A549 (cell line): ENCODE measurements around the gene PTBP2. TPM values are rescaled to one million over a fixed set of nuclear protein-coding genes. Genes with fewer than 3 reads are reported as not detected.
"Not testable (repeated sequence)": the region's sequence is repeated elsewhere in the genome, so short reads cannot be mapped to it uniquely, and the experiment has no call there.

Experiments used
- ATAC-seq, 2 experiments: fragments of 200-7000 bp in 1 of 2; fragments of >200 bp in 1 of 2; cut with Nextera tagmentation in 1 of 2; cut with Tn5 transposase in 1 of 2; 3 replicates each; pipeline versions ENCODE4 v1.8.0 to v1.9.1; 2018 to 2020; ENCODE audit warnings: mild to moderate bottlenecking in 1 of 2, moderate library complexity in 1 of 2
- CTCF ChIA-PET: fragments of 300-600 bp; sonication (Branson Sonifier 250); formaldehyde crosslinking; extraction: SDS; loops from one replicate; lab custom pipeline; 2021; ENCODE audit warnings: antibody characterized with exemption, inconsistent platforms; lab: Yijun Ruan, JAX
- POLR2A ChIA-PET: fragments of 350-600 bp; formaldehyde crosslinking; extraction: SDS; loops from one replicate; lab custom pipeline; 2021; ENCODE audit warnings: antibody characterized with exemption, inconsistent platforms; lab: Yijun Ruan, JAX
- DNase-seq, 2 experiments: peaks; one replicate each; pipeline versions ENCODE4 v3.0.0 to v3.0.0-alpha.2; 2011 to 2016; ENCODE audit warnings: low read depth in 1 of 2, low spot score in 1 of 2
- FAIRE-seq: peaks from 2 replicates; lab custom pipeline; 2011; peaks lifted over from hg19 to GRCh38; lab: Jason Lieb, UNC
- H3K27ac ChIP-seq, 2 experiments: fragments of >200 bp; sonication (Bioruptor Twin); formaldehyde crosslinking; 3 replicates each; pipeline ENCODE4 v1.5.1; 2016 to 2017
- H3K4me1 ChIP-seq: fragments of >200 bp; sonication (Bioruptor Twin); formaldehyde crosslinking; 3 replicates; pipeline ENCODE4 v1.6.1; 2016
- H3K4me2 ChIP-seq: fragments of >200 bp; sonication (Bioruptor Twin); formaldehyde crosslinking; 3 replicates; pipeline ENCODE4 v1.6.1; 2016
- H3K4me3 ChIP-seq: fragments of >200 bp; sonication (Bioruptor Twin); formaldehyde crosslinking; 3 replicates; pipeline ENCODE4 v1.5.1; 2016
- H3K9me3 ChIP-seq: fragments of >200 bp; sonication (Bioruptor Twin); formaldehyde crosslinking; 3 replicates; pipeline ENCODE4 v1.6.1; 2016
- CBX8 ChIP-seq: fragments of 200-600 bp; sonication (generic); IDR thresholded peaks from 2 replicates; pipeline ENCODE4 v1.6.1; 2016
- EHF ChIP-seq: fragments of 250-450 bp; sonication (Bioruptor Pico); IDR thresholded peaks from 2 replicates; pipeline ENCODE4 v1.5.0; 2020; ENCODE audit warnings: mild to moderate bottlenecking
- ELK1 ChIP-seq: fragments of 150-350 bp; IDR thresholded peaks from 2 replicates; pipeline ENCODE4 v1.6.1; 2014; ENCODE audit warnings: low read depth, mild to moderate bottlenecking, low read length
- EP300 ChIP-seq, 2 experiments: fragments of >200 bp; sonication (Bioruptor Twin); formaldehyde crosslinking; IDR thresholded peaks; 2 replicates in 1 of 2; 3 replicates in 1 of 2; pipeline ENCODE4 v1.6.1; 2016 to 2017
- FOSB ChIP-seq: fragments of 250-450 bp; sonication (Bioruptor Pico); IDR thresholded peaks from 2 replicates; pipeline ENCODE4 v1.5.0; 2020; ENCODE audit warnings: mild to moderate bottlenecking, moderate library complexity
- HDAC2 ChIP-seq: fragments of 200-600 bp; sonication (generic); IDR thresholded peaks from 2 replicates; pipeline ENCODE4 v1.6.1; 2016
- HOXA7 ChIP-seq: fragments of 250-450 bp; sonication (Bioruptor Pico); IDR thresholded peaks from 2 replicates; pipeline ENCODE4 v1.5.0; 2020; ENCODE audit warnings: mild to moderate bottlenecking, moderate library complexity
- HOXB13 ChIP-seq: fragments of 250-450 bp; sonication (Bioruptor Pico); IDR thresholded peaks from 2 replicates; pipeline ENCODE4 v1.5.0; 2020; ENCODE audit warnings: low read depth, mild to moderate bottlenecking, moderate library complexity
- JUN ChIP-seq, 2 experiments: fragments of >200 bp; sonication (Bioruptor Twin); formaldehyde crosslinking; IDR thresholded peaks; 2 replicates in 1 of 2; 3 replicates in 1 of 2; pipeline ENCODE4 v1.6.1; 2016 to 2017
- MAFK ChIP-seq: fragments of 450-650 bp; IDR thresholded peaks from 2 replicates; pipeline ENCODE4 v1.6.1; 2014; ENCODE audit not compliant: partially characterized antibody
- MAZ ChIP-seq: fragments of 150-350 bp; IDR thresholded peaks from 2 replicates; pipeline ENCODE4 v1.6.1; 2014; ENCODE audit warnings: antibody characterized with exemption, low read depth, low read length, borderline replicate concordance
- NFE2L2 ChIP-seq: fragments of 150-350 bp; conservative IDR thresholded peaks from 2 replicates; pipeline ENCODE4 v1.6.1; 2014; ENCODE audit warnings: low read length
- POLR2AphosphoS2 ChIP-seq: conservative IDR thresholded peaks from 2 replicates; pipeline ENCODE4 v1.6.1; 2012; ENCODE audit warnings: low read length, improper control_type of control experiment, inconsistent platforms
- RAD21 ChIP-seq, 2 experiments: fragments of >200 bp in 1 of 2; sonication (Bioruptor Twin) in 1 of 2; formaldehyde crosslinking in 1 of 2; IDR thresholded peaks in 1 of 2; conservative IDR thresholded peaks in 1 of 2; 2 replicates in 1 of 2; 3 replicates in 1 of 2; pipeline ENCODE4 v1.6.1; 2012 to 2018; ENCODE audit warnings: inconsistent platforms in 1 of 2
- RARB ChIP-seq: fragments of 250-450 bp; sonication (Bioruptor Pico); IDR thresholded peaks from 2 replicates; pipeline ENCODE4 v1.8.0; 2021; ENCODE audit warnings: mild to moderate bottlenecking, moderate library complexity
- RCOR1 ChIP-seq: fragments of 150-350 bp; IDR thresholded peaks from 2 replicates; pipeline ENCODE4 v1.6.1; 2014; ENCODE audit warnings: antibody characterized with exemption, low read length, low read depth
- SMC3 ChIP-seq: fragments of >200 bp; sonication (Bioruptor Twin); formaldehyde crosslinking; IDR thresholded peaks from 3 replicates; pipeline ENCODE4 v1.6.1; 2018; ENCODE audit warnings: inconsistent platforms
- TP53 ChIP-seq: fragments of 250-450 bp; sonication (Bioruptor Pico); IDR thresholded peaks from 2 replicates; pipeline ENCODE4 v1.5.0; 2021; ENCODE audit warnings: mild to moderate bottlenecking, moderate library complexity
- ZC3H11A ChIP-seq: fragments of 450-650 bp; IDR thresholded peaks from 2 replicates; pipeline ENCODE4 v1.6.1; 2014; ENCODE audit warnings: antibody characterized with exemption, mild to moderate bottlenecking
- ZFP36 ChIP-seq: fragments of 450-650 bp; IDR thresholded peaks from 2 replicates; pipeline ENCODE4 v1.6.1; 2014; ENCODE audit warnings: borderline replicate concordance; ENCODE audit not compliant: partially characterized antibody
- ZSCAN20 ChIP-seq: fragments of 250-450 bp; sonication (Bioruptor Pico); IDR thresholded peaks from 2 replicates; pipeline ENCODE4 v1.8.0; 2022; ENCODE audit warnings: mild to moderate bottlenecking, moderate library complexity
- WGBS: methylation state at CpG from one replicate; pipeline ENCODE4 v1.1.6; 2017; ENCODE audit errors: missing lambda C conversion rate; 5-methylcytosine and 5-hydroxymethylcytosine counted together
- polyA plus RNA-seq, 4 experiments: library from polyadenylated mRNA; depleted of rRNA in 3 of 4; stranded (reverse); fragments of >200 nt; fragmentation: RNase III in 1 of 4; extraction: RNeasy Plus Mini Kit Qiagen cat#74134 plus additional on column Dnase treatment in 1 of 4; gene quantifications; 2 replicates in 3 of 4; 3 replicates in 1 of 4; pipeline ENCODE4 v1.2.3, GENCODE V29; 2011 to 2017
- TF ChIP-seq, protein P1 (sequence below): IDR thresholded peaks from 2 replicates; pipeline ENCODE4 v1.6.1; 2012; ENCODE audit warnings: low read depth, borderline replicate concordance
- TF ChIP-seq, protein P2 (sequence below): fragments of >200 bp; sonication (Bioruptor Twin); formaldehyde crosslinking; IDR thresholded peaks from 3 replicates; pipeline ENCODE4 v1.5.1; 2016
- TF ChIP-seq, protein P3 (sequence below): fragments of 250-450 bp; sonication (Bioruptor Pico); IDR thresholded peaks from 2 replicates; pipeline ENCODE4 v1.5.0; 2021; ENCODE audit warnings: mild to moderate bottlenecking, moderate library complexity, borderline replicate concordance

The PTBP2 gene
- polyA plus RNA-seq, 2 of the 4 experiments (the other 2 are of a cell fraction) = 6.1 to 20.2 TPM

- Histone ChIP-seq H3K4me1 (no peaks in the 10 kb centered on the region), H3K9me3 (0 out of 3 replicates have a peak, but pooled peaks cover 4% of the 10 kb centered on the region), H3K27ac (no peak overlapping the region), H3K4me3 (no peak overlapping the region), H3K4me2 (no peak overlapping the region)
- WGBS = 92% methylated on average over 2 of the region's 2 CpGs
- TF ChIP-seq CBX8 = no peak
- TF ChIP-seq RARB = no peak
- TF ChIP-seq MAZ = no peak
- no peak for TF ChIP-seq SMC3
- TF ChIP-seq, protein P1, sequence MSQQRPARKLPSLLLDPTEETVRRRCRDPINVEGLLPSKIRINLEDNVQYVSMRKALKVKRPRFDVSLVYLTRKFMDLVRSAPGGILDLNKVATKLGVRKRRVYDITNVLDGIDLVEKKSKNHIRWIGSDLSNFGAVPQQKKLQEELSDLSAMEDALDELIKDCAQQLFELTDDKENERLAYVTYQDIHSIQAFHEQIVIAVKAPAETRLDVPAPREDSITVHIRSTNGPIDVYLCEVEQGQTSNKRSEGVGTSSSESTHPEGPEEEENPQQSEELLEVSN = no peak
- TF ChIP-seq MAFK = no peak
- TF ChIP-seq JUN (IDR thresholded peaks at IDR 0.05) = no peak
- no peak for TF ChIP-seq ELK1
- no peak for TF ChIP-seq RCOR1
- TF ChIP-seq HOXB13 (CRISPR knock-in tag) = no peak
- no peak for TF ChIP-seq ZC3H11A
- no peak for TF ChIP-seq ZFP36
- TF ChIP-seq RAD21 (conservative IDR thresholded peaks at IDR 0.05 in 1 of 2, IDR thresholded peaks at IDR 0.05 in 1 of 2) = no peak
- no peak for TF ChIP-seq HDAC2
- TF ChIP-seq HOXA7 = no peak
- TF ChIP-seq NFE2L2 = no peak
- TF ChIP-seq EHF = no peak
- FAIRE-seq (no peak), ATAC-seq (no peak), DNase-seq (no peak)
- POLR2A ChIA-PET = no interaction called here
- CTCF ChIA-PET = no interaction called here
Measured at GRCh38 chr1:96752394-96752793, 30.8 kb downstream of the PTBP2 start.

DNA sequence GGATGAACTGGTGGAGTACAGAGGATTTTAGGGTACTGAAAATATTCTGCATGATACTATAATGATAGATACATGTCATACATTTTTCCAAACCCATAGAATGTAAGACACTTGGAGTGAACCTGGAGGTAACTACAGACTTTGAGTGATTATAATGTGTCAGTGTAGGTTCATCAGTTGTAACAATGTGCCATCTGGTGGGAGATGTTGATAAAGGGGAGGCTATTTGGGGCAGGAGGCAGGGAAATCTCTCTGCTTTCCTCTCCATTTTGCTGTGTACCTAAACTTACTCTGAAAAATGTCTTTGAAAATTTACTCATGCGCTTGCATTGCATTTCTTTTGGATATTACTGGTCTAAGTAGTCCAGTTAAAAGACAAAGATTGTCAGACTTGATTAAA is 35.2 kb downstream of the PTBP2 start:
- H3K27ac ChIP-seq = no peak overlapping the region
- CTCF ChIA-PET = no interaction called here
- no peak overlapping the region for H3K4me3 ChIP-seq
- no peak for DNase-seq
- H3K9me3 ChIP-seq = 0 out of 3 replicates have a peak, but pooled peaks cover 4% of the 10 kb centered on the region
- H3K4me2 ChIP-seq = no peak overlapping the region
- no peak for FAIRE-seq
- TF ChIP-seq ZSCAN20 (CRISPR knock-in tag) = no peak
- no peak for ATAC-seq
- POLR2A ChIA-PET = no interaction called here
- no peaks in the 10 kb centered on the region for H3K4me1 ChIP-seq
- WGBS = 100% methylated on average over 1 of the region's 1 CpG

- H3K4me3 ChIP-seq, ATAC-seq, DNase-seq, POLR2A ChIA-PET, H3K4me2 ChIP-seq, H3K4me1 ChIP-seq, H3K9me3 ChIP-seq, H3K27ac ChIP-seq, CTCF ChIA-PET, FAIRE-seq: not testable (repeated sequence)
- no CpG with 5 or more reads among the region's 36 CpGs for WGBS
Measured at GRCh38 chr1:96762586-96762985, 41.0 kb downstream of the PTBP2 start.

GRCh38 chr1:96763514-96763913 is 41.9 kb downstream of the PTBP2 start:
- no peak for TF ChIP-seq FOSB
- TF ChIP-seq POLR2AphosphoS2 = no peak
- no peak for TF ChIP-seq TP53 (CRISPR knock-in tag)
- no peak for TF ChIP-seq ZFP36
- TF ChIP-seq, protein P2, sequence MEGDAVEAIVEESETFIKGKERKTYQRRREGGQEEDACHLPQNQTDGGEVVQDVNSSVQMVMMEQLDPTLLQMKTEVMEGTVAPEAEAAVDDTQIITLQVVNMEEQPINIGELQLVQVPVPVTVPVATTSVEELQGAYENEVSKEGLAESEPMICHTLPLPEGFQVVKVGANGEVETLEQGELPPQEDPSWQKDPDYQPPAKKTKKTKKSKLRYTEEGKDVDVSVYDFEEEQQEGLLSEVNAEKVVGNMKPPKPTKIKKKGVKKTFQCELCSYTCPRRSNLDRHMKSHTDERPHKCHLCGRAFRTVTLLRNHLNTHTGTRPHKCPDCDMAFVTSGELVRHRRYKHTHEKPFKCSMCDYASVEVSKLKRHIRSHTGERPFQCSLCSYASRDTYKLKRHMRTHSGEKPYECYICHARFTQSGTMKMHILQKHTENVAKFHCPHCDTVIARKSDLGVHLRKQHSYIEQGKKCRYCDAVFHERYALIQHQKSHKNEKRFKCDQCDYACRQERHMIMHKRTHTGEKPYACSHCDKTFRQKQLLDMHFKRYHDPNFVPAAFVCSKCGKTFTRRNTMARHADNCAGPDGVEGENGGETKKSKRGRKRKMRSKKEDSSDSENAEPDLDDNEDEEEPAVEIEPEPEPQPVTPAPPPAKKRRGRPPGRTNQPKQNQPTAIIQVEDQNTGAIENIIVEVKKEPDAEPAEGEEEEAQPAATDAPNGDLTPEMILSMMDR = no peak
- TF ChIP-seq, protein P3, sequence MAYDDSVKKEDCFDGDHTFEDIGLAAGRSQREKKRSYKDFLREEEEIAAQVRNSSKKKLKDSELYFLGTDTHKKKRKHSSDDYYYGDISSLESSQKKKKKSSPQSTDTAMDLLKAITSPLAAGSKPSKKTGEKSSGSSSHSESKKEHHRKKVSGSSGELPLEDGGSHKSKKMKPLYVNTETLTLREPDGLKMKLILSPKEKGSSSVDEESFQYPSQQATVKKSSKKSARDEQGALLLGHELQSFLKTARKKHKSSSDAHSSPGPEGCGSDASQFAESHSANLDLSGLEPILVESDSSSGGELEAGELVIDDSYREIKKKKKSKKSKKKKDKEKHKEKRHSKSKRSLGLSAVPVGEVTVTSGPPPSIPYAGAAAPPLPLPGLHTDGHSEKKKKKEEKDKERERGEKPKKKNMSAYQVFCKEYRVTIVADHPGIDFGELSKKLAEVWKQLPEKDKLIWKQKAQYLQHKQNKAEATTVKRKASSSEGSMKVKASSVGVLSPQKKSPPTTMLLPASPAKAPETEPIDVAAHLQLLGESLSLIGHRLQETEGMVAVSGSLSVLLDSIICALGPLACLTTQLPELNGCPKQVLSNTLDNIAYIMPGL (CRISPR knock-in tag) = no peak
- TF ChIP-seq RAD21 (conservative IDR thresholded peaks at IDR 0.05 in 1 of 2, IDR thresholded peaks at IDR 0.05 in 1 of 2) = no peak
- TF ChIP-seq EP300 (IDR thresholded peaks at IDR 0.05) = no peak
- no peak for TF ChIP-seq NFE2L2
- Histone ChIP-seq H3K9me3 (no peaks in the 10 kb centered on the region), H3K4me1 (no peaks in the 10 kb centered on the region; the same call in 2 of the 3 replicates), H3K4me3 (no peak overlapping the region), H3K4me2 (no peak overlapping the region), H3K27ac (no peak overlapping the region)
- ChIA-PET CTCF (no interaction called here), POLR2A (no interaction called here)
- WGBS = 71% methylated on average over 3 of the region's 4 CpGs
- FAIRE-seq = no peak
- DNase-seq = no peak
- no peak for ATAC-seq
